ENCODE results near the gene JUND. TPM values are rescaled to one million over a fixed set of nuclear protein-coding genes. Genes with fewer than 3 reads are reported as not detected.

The JUND gene
- total and polyA plus RNA-seq, 10 donors = 47.5 to 232 (median 146) TPM

DNA sequence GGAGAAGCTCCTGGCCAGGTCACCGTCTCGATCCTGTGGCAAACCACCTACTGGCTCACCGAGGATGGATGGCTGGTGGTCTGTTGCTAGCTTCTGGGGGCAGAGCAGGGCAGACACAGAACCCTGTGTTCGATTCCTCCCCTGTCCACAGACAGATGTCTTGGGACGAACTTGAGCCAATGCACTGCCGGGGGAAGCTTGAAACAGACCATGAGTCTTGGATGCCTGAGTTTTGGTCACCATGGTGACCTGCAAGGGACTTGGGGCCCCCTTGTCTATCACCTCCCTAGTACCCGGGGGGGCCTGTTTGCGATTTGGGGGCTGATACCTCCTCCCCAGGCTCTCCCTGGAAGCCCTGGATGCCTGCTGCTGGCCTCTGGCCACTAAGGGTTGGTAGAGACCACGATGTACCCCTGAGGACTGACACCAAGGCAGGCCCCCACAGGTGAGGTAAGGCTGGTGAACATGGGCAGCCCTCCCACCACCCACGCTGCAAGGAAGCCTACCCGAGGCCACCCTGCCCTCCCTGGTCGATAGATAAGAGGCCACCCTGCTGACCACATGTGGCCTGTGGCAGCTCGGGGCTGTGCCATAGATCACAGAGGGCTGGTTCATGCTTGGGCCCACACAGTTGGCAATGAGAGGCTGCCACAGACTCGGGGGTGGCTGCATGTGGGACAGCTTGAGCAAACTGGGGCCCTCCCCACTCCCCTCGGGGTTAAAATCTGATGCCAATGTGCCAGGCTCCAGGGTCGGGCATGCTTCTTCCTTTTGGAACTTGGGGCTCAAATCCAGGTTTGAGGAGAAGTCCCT is 17.9 kb downstream of the JUND start:
- WGBS, 5 donors = 80 to 91% (median 87%) methylated on average over 11 to 16 of the region's 16 CpGs
- Histone ChIP-seq H3K27me3 (replicated peaks in 1 of 7) (no peaks in the 10 kb centered on the region), H3K4me3 (no peak overlapping the region), H3K36me3 (peaks cover 0 to 65% (median 37%) of the 10 kb centered on the region in 6 donors), H3K9me3 (no peaks in the 10 kb centered on the region), H3K27ac (no peak overlapping the region), H3K4me1 (peaks cover 0 to 16% (median 6%) of the 10 kb centered on the region in 6 donors)
- no peak for DNase-seq
- intact Hi-C loops (cut with DNase I; ENCODE audit: low total_unique reads) = no loop called here
- TF ChIP-seq POLR2A (IDR thresholded peaks at IDR 0.05) (no peak), POLR2AphosphoS5 (IDR thresholded peaks at IDR 0.05) (peak in 1 of 3 donors; percentile 1)
- TF ChIP-seq, protein P1, sequence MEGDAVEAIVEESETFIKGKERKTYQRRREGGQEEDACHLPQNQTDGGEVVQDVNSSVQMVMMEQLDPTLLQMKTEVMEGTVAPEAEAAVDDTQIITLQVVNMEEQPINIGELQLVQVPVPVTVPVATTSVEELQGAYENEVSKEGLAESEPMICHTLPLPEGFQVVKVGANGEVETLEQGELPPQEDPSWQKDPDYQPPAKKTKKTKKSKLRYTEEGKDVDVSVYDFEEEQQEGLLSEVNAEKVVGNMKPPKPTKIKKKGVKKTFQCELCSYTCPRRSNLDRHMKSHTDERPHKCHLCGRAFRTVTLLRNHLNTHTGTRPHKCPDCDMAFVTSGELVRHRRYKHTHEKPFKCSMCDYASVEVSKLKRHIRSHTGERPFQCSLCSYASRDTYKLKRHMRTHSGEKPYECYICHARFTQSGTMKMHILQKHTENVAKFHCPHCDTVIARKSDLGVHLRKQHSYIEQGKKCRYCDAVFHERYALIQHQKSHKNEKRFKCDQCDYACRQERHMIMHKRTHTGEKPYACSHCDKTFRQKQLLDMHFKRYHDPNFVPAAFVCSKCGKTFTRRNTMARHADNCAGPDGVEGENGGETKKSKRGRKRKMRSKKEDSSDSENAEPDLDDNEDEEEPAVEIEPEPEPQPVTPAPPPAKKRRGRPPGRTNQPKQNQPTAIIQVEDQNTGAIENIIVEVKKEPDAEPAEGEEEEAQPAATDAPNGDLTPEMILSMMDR (IDR thresholded peaks at IDR 0.05 in 8 of 11, conservative IDR thresholded peaks at IDR 0.05 in 3 of 11) = no peak

DNA sequence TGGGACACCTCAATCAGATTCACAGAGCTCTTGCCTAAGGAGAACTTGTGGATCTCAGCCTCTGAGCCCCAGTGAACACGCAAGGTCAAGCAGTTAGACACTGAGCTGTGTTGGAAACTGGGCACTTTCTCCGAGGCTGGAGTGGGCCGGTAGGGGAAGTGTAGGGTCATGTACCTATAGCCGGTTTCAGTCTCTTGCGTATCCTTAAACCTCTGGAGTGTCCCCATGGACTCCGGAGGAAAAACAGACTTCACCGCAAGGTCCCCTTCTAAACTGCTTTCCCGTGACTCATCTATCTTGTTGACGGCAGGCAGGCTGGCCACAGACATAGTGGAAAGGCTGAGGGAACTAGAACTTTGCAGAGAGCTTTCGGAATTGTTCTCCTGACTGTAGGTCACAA is 18.5 kb downstream of the JUND start:
- peaks cover 0 to 65% (median 36%) of the 10 kb centered on the region in 6 donors for H3K36me3 ChIP-seq
- no peak overlapping the region for H3K4me3 ChIP-seq
- TF ChIP-seq, protein P1 (IDR thresholded peaks at IDR 0.05 in 8 of 11, conservative IDR thresholded peaks at IDR 0.05 in 3 of 11) = no peak
- no peak for TF ChIP-seq POLR2A (IDR thresholded peaks at IDR 0.05)
- no peak for TF ChIP-seq POLR2AphosphoS5 (IDR thresholded peaks at IDR 0.05)
- H3K27me3 ChIP-seq (replicated peaks in 1 of 7) = no peaks in the 10 kb centered on the region
- intact Hi-C loops (cut with DNase I; ENCODE audit: low total_unique reads) = no loop called here
- peaks cover 0 to 16% (median 6%) of the 10 kb centered on the region in 6 donors for H3K4me1 ChIP-seq
- no peak for DNase-seq
- no peaks in the 10 kb centered on the region for H3K9me3 ChIP-seq
- 73 to 99% (median 95%) methylated on average over 6 to 10 of the region's 10 CpGs for WGBS, 5 donors
- no peak overlapping the region for H3K27ac ChIP-seq

DNA sequence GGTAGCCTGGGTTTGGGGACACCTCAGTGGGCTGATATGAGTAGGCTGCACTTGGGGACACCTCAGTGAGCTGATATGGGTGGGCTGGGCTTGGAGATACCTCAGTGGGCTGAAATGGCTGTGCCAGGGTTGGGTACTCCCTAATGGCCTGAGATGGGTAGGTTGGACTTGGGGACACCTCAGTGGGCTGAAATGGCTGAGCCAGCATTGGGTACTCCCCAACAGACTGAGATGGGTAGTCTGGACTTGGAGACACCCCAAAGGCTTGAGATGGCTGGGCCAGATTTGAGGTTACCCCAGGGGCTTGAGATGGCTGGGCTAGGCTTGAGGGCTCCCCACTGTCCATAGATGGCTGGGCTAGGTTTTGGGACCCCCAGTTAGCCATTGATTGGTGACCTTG is 19.3 kb downstream of the JUND start:
- no peak for DNase-seq
- Histone ChIP-seq H3K4me1 (peaks cover 0 to 16% (median 6%) of the 10 kb centered on the region in 6 donors), H3K27me3 (replicated peaks in 1 of 7) (no peaks in the 10 kb centered on the region), H3K9me3 (no peaks in the 10 kb centered on the region), H3K36me3 (peaks cover 0 to 65% (median 32%) of the 10 kb centered on the region in 6 donors), H3K27ac (no peak overlapping the region), H3K4me3 (no peak overlapping the region)
- intact Hi-C loops (cut with DNase I; ENCODE audit: low total_unique reads) = no loop called here
- TF ChIP-seq, protein P1 (IDR thresholded peaks at IDR 0.05 in 8 of 11, conservative IDR thresholded peaks at IDR 0.05 in 3 of 11) = no peak
- TF ChIP-seq POLR2A (IDR thresholded peaks at IDR 0.05) = no peak
- no peak for TF ChIP-seq POLR2AphosphoS5 (IDR thresholded peaks at IDR 0.05)

DNA sequence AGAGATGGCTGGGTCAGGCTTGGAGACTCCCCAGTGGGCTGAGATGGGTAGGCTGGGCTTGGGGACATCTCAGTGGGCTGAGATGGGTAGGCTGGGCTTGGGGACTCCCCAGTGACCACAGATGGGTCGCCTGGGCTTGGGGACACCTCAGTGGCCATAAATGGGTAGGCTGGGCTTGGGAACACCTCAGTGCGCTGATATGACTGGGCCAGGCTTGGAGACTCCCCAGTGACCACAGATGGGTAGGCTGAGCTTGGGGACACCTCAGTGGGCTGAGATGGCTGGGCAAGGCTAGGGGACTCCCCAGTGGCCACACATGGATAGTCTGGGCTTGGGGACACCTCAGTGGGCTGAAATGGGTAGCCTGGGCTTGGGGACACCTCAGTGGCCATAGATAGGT is 19.9 kb downstream of the JUND start:
- Histone ChIP-seq H3K4me3 (no peak overlapping the region), H3K27ac (no peak overlapping the region), H3K27me3 (replicated peaks in 1 of 7) (no peaks in the 10 kb centered on the region), H3K9me3 (no peaks in the 10 kb centered on the region), H3K4me1 (peaks cover 0 to 16% (median 6%) of the 10 kb centered on the region in 6 donors), H3K36me3 (peaks cover 0 to 64% (median 25%) of the 10 kb centered on the region in 6 donors)
- no peak for DNase-seq
- intact Hi-C loops (cut with DNase I; ENCODE audit: low total_unique reads) = no loop called here
- TF ChIP-seq POLR2A (IDR thresholded peaks at IDR 0.05) (no peak), POLR2AphosphoS5 (IDR thresholded peaks at IDR 0.05) (no peak)
- TF ChIP-seq, protein P1 (IDR thresholded peaks at IDR 0.05 in 8 of 11, conservative IDR thresholded peaks at IDR 0.05 in 3 of 11) = no peak
- 83 to 100% (median 90%) methylated on average over 2 of the region's 2 CpGs for WGBS, 5 donors
